ENCODE results near the gene BROX.

The BROX gene

GRCh38 chr1:222783051-222783450 lies 70.7 kb downstream of the BROX start:
- TF ChIP-seq CTCF (conservative IDR thresholded peaks at IDR 0.05): no peak
- TF ChIP-seq ZFX (IDR thresholded peaks at IDR 0.05): no peak
- H3K27ac ChIP-seq: no peak overlapping the region

GRCh38 chr1:222784371-222784770 lies 72.0 kb downstream of the BROX start:
- H3K27ac ChIP-seq: no peak overlapping the region
- TF ChIP-seq ZFX (IDR thresholded peaks at IDR 0.05) (no peak), CTCF (conservative IDR thresholded peaks at IDR 0.05) (no peak)
